ENCODE data around the gene TECPR2.
A peak's percentile ranks its signal among the peaks of the same experiment; 100 is the strongest.

Gene TECPR2

GRCh38 chr14:102430212-102430908, 67.6 kb downstream of the TECPR2 start:
- DNase-seq = no peak

DNA sequence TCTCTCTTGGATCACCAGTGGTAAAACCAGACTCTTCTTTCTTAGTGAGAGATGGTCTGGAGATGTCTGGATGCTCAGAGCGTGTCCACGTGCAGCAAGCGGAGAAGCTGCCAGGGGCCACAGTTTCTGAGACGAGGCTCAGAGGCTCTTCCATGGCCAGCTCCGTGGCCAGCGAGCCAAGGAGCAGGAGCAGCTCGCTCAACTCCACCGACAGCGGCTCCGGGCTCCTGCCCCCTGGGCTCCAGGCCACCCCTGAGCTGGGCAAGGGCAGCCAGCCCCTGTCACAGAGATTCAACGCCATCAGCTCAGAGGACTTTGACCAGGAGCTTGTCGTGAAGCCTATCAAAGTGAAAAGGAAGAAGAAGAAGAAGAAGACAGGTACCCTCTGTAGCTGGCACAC, 69.0 kb downstream of the TECPR2 start:
- no peak for DNase-seq

GRCh38 chr14:102434647-102435175, 72.0 kb downstream of the TECPR2 start:
- no peak for DNase-seq

GRCh38 chr14:102437997-102438915, 75.5 kb downstream of the TECPR2 start:
- peak; percentile 60 for DNase-seq

DNA sequence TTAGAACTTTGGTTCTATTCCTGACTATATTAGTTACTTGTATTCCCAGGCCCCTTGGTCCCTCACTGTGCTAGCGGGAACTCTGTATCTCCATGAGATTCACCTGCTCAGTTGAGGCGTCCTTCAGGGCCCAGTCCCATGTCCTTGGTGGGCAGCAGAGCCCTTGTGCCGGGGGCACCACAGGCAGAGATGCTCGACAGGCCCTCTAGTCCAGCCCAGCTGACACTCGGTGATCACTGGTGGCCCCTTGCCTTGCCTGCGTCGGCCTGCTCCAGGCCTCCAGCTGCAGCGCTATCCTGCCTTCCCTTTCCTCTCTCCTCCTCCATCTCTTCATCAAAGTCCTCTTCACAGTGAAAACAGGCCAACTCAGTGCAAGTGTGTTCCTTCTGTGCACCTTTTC, 76.8 kb downstream of the TECPR2 start:
- DNase-seq = no peak

GRCh38 chr14:102440392-102440791, 77.7 kb downstream of the TECPR2 start:
- no peak for DNase-seq

DNA sequence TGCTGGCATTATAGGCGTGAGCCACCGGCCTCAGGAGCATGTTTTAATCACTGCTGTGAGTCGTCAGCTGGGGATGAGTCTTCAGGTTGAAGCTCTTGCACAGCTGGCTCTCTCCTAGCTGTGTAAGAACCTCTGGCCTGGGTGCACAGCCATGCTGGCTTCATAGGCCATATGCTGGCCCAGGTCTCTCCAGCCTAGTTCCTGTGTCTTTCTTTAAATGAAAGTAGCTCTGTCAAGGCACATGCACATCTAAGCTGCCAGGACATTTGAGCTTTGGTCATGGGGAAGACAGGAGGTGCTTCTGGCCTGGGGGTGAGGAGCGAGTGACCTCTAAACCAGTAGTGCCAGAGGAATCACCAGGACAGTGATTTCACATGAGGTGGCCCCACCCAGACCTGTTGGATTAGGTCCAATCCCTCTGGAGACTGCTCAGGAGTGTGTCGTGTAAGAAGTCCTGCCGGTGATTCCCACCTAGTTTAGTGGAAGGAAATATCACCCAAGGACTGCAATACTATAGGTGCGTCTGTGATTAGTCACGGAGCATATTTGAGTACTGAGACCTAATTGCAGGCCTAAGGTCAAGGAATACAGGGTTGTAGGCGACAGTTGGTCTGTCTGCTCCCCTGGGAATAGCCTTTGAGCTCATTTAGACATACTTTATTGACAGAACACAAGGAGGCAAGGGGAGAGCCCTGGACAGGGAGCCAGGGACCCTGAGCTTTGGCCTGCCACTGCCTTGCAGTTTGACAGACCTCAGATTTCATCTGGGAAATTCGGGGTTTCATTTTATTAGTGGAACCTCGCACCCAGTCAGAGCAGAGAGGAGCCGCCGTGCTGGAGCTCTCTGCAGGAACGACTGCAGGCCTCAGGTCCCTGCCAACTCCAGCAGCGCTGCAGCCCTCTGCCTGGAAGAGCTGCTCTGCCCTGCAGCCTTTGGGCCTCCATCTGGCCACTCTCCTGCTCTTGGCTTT, 79.8 kb downstream of the TECPR2 start:
- no peak for DNase-seq

- DNase-seq = no peak
Measured at GRCh38 chr14:102445066-102445465, 82.3 kb downstream of the TECPR2 start.

DNA sequence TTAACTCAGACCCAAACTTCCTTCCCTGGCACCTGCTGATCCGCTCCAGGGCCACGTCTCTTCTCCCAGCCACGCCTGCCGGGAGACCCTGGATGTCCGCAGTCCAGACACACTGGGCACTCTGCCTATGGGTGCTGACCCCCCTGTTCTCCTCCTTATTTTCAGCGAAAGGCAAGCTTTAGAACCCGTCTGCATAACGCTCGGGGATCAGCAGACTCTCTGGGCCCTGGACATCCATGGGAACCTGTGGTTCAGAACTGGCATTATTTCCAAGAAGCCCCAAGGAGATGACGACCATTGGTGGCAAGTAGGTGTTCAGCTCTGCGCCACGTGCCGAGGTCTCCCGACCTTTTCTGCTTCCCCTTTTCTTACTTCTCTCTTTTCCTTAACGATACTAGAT, 82.9 kb downstream of the TECPR2 start:
- DNase-seq = no peak

- no peak for DNase-seq
Measured at GRCh38 chr14:102450206-102451063, 87.7 kb downstream of the TECPR2 start.

GRCh38 chr14:102451064-102451352, 88.3 kb downstream of the TECPR2 start:
- DNase-seq = no peak

DNA sequence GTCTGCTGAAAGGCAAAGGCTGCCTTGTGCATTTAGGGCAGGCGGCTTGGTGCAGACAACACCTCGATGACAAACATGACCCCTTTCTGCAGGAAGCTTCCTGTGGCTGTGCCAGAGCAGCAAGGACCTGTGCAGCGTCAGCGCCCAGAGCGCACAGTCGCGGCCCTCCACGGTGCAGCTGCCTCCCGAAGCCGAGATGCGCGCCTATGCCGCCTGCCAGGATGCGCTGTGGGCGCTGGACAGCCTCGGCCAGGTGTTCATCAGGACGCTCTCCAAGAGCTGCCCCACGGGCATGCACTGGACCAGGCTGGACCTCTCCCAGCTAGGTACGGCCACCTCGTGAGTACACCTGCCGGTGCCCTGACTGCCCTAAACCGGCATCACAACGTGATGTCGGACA, 89.6 kb downstream of the TECPR2 start:
- DNase-seq = no peak

DNA sequence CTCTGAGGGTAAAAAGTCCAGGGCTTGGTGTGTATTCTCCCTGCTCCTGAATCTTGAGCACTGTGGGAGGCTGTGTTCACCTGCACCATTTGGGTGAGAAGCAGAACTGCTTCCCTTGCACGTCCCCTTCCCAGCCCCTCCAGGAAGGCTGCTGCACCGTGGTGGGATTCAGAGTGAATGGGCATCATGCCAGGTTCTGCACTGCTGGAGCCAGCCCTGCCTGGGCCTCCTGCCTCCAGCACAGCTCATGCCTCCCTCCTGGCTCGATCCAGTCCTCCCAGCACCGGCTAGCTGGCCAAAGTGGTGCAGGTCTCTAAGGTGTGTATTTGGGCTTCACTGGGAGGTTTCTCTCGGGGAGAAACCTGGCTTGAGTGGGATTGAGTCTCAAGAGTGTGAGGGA, 92.0 kb downstream of the TECPR2 start:
- DNase-seq = no peak

- no peak for DNase-seq
Measured at GRCh38 chr14:102457509-102457908, 94.8 kb downstream of the TECPR2 start.

GRCh38 chr14:102461490-102462338, 99.0 kb downstream of the TECPR2 start:
- no peak for DNase-seq

DNA sequence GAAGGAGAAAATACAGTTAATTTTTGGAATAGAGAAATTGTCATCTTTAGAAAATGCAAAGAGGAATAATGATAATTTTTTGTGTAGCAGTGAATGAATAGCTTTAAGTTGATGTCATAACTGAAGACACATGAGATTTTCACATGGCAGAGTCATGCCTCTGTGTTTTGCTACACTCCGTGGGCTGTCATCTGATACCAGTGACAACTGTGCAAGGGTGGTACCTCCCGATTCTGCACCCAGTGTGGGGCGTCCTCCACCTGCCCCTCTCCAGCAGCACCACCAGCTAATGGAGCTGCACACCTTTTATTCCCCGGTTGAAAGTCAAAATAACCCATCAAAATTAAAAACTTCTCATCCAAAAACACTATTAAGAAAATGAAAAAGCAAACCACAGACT, 99.7 kb downstream of the TECPR2 start:
- no peak for DNase-seq

DNA sequence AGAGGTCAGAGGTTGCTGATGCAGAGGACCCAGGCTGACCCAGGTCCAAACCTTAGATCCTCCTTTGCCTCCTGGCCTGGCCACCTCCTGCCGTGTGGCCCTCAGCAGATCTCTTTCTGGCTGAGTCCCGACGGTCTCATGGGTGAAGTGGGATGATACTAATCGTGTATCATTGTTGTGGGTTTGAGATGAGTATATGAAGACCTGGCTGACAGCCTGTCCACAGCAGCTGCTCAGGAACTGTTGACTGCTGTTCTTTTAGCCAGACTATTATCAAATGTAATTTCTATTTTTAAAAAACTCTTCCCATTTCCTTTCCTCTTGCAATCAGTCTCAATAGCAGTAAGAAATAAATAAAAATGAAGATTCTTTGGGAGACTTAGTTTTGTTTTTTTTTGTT, 101.3 kb downstream of the TECPR2 start:
- no peak for DNase-seq

DNA sequence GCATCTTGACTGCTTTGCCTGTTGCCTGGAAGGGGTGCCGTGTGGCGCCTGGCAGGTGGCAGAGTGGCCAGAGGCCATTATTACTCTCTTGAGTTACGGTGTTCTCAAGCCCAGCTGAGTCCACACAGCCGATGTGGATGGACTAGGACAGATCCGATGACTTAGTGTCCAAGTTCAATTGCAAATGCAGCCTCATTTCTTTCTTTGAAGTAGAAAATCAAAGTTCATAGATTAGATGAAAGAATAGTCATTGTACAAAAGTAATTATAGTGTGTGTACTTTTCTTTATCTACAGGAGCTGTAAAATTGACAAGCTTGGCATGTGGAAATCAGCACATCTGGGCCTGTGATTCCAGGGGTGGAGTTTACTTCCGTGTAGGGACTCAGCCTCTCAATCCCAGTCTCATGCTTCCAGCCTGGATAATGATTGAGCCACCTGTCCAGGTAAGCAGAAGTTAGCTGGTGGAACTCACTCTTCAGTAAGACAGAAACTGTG, 102.2 kb downstream of the TECPR2 start:
- no peak for DNase-seq

- no peak for DNase-seq
Measured at GRCh38 chr14:102469261-102469660, 106.5 kb downstream of the TECPR2 start.

DNA sequence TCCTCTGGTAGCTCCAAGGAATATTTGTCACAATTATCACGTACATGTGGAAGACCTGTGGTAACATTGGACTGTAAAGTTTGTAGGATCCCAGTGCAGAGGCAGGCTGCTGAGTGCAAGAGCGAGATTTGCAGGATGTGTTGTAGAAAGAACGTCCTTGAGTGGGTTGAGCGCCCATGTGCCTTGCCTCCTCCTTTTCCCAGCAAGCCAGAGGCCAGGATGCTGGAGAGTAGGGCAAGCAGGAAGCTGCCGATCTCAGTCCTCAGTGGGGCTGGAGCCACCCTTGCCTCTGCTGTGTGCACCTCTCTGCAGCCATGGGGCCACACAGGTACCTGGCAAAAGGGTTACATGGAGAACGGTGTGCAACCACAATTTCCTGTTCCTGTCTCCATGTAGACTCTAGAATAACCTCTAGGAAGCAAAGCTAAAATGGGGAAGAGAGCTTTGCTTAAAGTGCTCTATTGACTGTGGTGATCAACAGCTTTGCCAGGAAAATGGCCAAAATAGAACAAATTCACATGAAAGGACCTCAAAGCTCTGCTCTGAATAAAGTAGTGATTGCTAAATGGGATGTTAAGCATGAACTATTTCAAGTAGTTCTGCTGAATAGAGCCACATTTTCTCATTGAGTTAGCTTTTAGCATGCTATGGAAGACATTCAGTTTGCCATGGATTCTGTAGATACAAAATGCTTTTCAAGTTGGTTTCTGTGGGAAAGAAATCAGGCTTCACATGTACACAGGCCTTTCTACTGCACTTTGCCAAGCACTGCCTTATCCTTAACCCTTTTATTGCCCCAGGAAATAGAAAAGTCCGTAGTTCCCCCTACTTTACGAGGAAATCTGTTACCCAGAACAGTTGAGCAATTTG, 109.4 kb downstream of the TECPR2 start:
- DNase-seq = no peak
